WI38 (cell line): ENCODE data around the gene NEK11.
"Not testable (repeated sequence)": the region's sequence is repeated elsewhere in the genome, so short reads cannot be mapped to it uniquely, and the experiment has no call there.

Experiments used
- H3K4me3 ChIP-seq: 2 replicates; pipeline ENCODE4 v1.5.1; 2011; ENCODE audit warnings: low read depth, mild to moderate bottlenecking, control low read depth, low read length
- CTCF ChIP-seq: IDR thresholded peaks from 2 replicates; pipeline ENCODE4 v1.5.1; 2012; ENCODE audit warnings: low read depth, mild to moderate bottlenecking, control low read depth, low read length

NEK11 gene

GRCh38 chr3:131328721-131329120, 302.0 kb downstream of the NEK11 start:
- TF ChIP-seq CTCF = no peak
- no peak overlapping the region for H3K4me3 ChIP-seq

- no peak overlapping the region for H3K4me3 ChIP-seq
- TF ChIP-seq CTCF = no peak
Measured at GRCh38 chr3:131329774-131330173, 303.1 kb downstream of the NEK11 start.

- H3K4me3 ChIP-seq = not testable (repeated sequence)
Measured at GRCh38 chr3:131331456-131332085, 304.9 kb downstream of the NEK11 start.

GRCh38 chr3:131338948-131339640, 312.4 kb downstream of the NEK11 start:
- TF ChIP-seq CTCF = no peak
- H3K4me3 ChIP-seq = no peak overlapping the region

- no peak for TF ChIP-seq CTCF
- no peak overlapping the region for H3K4me3 ChIP-seq
Measured at GRCh38 chr3:131341761-131342160, 315.1 kb downstream of the NEK11 start.

GRCh38 chr3:131348911-131349310, 322.2 kb downstream of the NEK11 start:
- H3K4me3 ChIP-seq = no peak overlapping the region
- TF ChIP-seq CTCF = no peak

GRCh38 chr3:131349454-131349853, 322.8 kb downstream of the NEK11 start:
- TF ChIP-seq CTCF = no peak
- H3K4me3 ChIP-seq = no peak overlapping the region
